Vagina (tissue), 2 donors: ENCODE results near the gene PRDM10.

Source experiments
- CTCF ChIP-seq, 3 experiments: fragments of 450-650 bp in 2 of 3; fragments of 200-600 bp in 1 of 3; sonication (generic) in 1 of 3; IDR thresholded peaks; one replicate each; pipeline ENCODE4 v1.5.1; 2017 to 2019; ENCODE audit warnings: antibody characterized with exemption in 3 of 3, mild to moderate bottlenecking in 2 of 3, moderate library complexity in 2 of 3
- POLR2A ChIP-seq, 2 donors: fragments of 450-650 bp; IDR thresholded peaks; one replicate each; pipeline ENCODE4 v1.6.1; 2017; ENCODE audit warnings: antibody characterized with exemption in 2 of 2, mild to moderate bottlenecking in 2 of 2, moderate library complexity in 2 of 2
- POLR2AphosphoS5 ChIP-seq, 2 donors: sonication (generic); formaldehyde crosslinking; IDR thresholded peaks; one replicate each; pipeline ENCODE4 v1.9.0; 2017; ENCODE audit warnings: antibody characterized with exemption in 2 of 2, mild to moderate bottlenecking in 2 of 2, low read depth in 1 of 2; ENCODE audit not compliant: insufficient read depth in 1 of 2

GRCh38 chr11:129918361-129918760 is 84.3 kb downstream of the PRDM10 start:
- TF ChIP-seq CTCF (IDR thresholded peaks at IDR 0.05) (no peak), POLR2A (IDR thresholded peaks at IDR 0.05) (no peak), POLR2AphosphoS5 (IDR thresholded peaks at IDR 0.05; ENCODE audit: insufficient read depth in 1 of 2, low read depth in 1 of 2) (no peak)
